ENCODE measurements around the gene RBM38.
"Not testable (repeated sequence)": the region's sequence is repeated elsewhere in the genome, so short reads cannot be mapped to it uniquely, and the experiment has no call there.

The RBM38 gene

DNA sequence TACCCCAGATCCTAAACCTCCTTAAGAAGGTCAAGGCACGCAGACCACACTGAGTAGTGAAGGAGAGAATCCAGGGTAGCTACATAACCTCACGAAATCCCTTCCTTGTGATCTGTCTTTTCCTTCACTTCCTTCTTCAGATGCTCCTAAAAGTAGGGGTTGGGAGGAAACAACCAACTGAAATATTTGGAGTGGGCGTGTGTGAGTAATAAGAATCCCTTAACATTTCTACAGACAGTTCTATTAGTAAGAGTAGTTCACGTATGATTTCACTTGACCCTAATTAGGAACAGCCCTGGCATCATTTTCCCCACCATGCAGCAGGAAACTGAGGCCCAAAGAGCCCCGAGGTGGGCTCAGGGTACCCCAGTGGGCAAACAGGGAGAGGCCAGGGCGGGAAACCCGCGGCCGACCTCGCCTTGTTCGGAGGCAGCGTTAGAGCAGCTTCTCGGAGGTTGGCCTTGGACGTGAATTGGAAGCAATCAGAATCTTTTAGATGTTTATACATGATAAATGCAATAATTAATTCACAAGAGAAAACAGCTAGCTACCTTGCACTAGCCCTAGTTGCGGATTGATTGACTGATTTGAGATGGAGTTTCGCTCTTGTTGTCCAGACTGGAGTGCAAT lies 41.0 kb upstream of the RBM38 start:
- TF ChIP-seq, protein P1, sequence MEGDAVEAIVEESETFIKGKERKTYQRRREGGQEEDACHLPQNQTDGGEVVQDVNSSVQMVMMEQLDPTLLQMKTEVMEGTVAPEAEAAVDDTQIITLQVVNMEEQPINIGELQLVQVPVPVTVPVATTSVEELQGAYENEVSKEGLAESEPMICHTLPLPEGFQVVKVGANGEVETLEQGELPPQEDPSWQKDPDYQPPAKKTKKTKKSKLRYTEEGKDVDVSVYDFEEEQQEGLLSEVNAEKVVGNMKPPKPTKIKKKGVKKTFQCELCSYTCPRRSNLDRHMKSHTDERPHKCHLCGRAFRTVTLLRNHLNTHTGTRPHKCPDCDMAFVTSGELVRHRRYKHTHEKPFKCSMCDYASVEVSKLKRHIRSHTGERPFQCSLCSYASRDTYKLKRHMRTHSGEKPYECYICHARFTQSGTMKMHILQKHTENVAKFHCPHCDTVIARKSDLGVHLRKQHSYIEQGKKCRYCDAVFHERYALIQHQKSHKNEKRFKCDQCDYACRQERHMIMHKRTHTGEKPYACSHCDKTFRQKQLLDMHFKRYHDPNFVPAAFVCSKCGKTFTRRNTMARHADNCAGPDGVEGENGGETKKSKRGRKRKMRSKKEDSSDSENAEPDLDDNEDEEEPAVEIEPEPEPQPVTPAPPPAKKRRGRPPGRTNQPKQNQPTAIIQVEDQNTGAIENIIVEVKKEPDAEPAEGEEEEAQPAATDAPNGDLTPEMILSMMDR (IDR thresholded peaks at IDR 0.05; ENCODE audit: borderline replicate concordance, control extremely low read depth, extremely low read depth, insufficient read depth, missing control alignments): no peak
- in situ Hi-C loops (cut with MboI; ENCODE audit: low sequenced_read_pairs, unreplicated experiment): no loop called here
- no peak for DNase-seq (ENCODE audit: low spot score)

DNA sequence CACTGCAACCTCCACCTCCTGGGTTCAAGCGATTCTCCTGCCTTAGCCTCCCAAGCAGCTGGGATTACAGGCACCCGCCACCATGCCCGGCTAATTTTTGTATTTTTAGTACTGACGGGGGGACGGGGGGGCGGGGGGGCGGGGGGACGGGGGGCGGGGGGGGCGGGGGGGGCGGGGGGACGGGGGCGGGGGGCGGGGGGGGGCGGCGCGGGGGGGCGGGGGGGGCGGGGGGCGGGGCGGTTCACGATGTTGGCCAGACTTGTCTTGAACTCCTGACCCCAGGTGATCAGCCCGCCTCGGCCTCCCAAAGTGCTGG lies 40.5 kb upstream of the RBM38 start:
- DNase-seq (ENCODE audit: low spot score); in situ Hi-C loops (cut with MboI; ENCODE audit: low sequenced_read_pairs, unreplicated experiment): not testable (repeated sequence)

DNA sequence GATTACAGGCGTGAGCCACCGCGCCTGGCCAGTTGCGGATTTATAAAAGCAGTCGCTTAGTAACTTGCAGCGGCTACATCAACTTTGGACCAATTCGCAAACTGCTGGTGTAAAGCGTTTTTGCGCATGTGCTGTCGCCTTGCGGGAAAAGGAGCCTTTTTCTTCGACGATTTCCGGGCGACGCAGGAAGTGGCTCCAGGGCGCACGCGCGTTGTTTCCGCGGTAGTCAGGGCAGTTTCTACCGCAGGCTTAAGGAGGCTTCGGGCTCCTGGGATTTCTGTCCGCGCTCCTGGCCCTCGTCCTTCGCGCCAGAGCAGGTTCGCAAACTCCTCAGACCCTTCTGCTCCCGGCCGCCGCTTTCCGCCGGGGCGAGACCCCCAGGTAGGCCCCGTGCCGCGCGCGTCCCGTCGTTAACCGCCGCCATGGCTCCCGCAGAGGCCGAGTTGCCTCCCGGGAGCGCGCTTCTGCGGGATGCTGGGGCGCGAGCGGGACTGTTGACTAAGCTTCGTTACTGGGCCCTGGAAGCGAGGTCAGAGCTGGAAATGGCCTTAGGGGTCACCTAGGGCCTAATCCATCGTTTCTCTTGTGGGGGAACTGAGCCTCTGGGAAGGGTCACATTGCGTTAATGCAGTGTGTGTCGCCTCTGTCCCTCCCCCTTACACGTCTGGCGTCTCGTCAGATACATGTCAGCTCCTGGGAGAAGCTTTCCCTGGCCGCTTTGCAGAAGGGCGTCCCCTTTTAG lies 40.0 kb upstream of the RBM38 start, which contains the start of gene RAE1:
RAE1 (plus strand) TSS at position 214 of the 742 bp plus-strand sequence. CDS start 2,784 bp downstream, outside the sequence.
- peak; percentile 90 for DNase-seq (ENCODE audit: low spot score)
- TF ChIP-seq, protein P1 (IDR thresholded peaks at IDR 0.05; ENCODE audit: borderline replicate concordance, control extremely low read depth, extremely low read depth, insufficient read depth, missing control alignments): no peak
- in situ Hi-C loops (cut with MboI; ENCODE audit: low sequenced_read_pairs, unreplicated experiment): no loop called here

DNA sequence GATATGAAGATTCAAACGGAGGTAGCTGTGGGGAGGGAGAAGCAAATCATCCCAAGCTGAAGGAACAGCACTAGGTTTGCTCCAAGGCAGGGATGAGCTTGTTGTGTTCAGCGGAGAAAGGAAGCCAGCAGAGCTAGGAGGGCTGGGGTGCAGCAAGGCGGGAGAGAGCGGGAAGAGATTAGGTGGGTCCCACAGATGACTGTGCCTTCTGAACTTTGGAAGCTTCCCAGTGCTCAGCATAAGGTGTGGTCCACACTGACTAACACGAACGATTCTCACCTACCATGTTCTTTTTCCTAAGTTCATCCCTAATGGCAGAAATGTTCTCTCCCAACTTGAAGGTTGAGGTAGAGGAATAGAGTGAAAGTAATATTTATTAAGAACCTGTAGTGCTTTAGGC lies 38.9 kb upstream of the RBM38 start:
- no peak for DNase-seq (ENCODE audit: low spot score)
- TF ChIP-seq, protein P1 (IDR thresholded peaks at IDR 0.05; ENCODE audit: borderline replicate concordance, control extremely low read depth, extremely low read depth, insufficient read depth, missing control alignments): no peak
- in situ Hi-C loops (cut with MboI; ENCODE audit: low sequenced_read_pairs, unreplicated experiment): no loop called here

DNA sequence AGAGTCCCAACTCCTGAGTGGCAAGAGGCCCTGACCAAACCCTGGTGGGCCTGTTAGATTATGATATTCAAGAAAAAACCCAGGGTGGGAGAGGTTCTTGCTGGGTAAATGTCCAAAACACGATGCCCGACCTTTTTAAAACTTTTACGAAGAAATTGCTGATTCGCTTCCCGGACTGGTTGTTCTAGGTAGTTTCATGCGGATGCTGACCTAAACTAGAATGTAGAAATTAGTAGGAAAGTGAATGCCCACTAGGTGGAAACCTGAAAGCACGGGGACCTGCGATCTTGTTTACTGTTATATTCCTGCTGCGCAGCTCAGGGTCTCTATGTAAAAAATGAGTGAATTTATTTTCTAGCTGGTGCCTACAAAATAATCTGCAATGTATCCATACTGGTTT lies 37.8 kb upstream of the RBM38 start:
- DNase-seq (ENCODE audit: low spot score): no peak
- in situ Hi-C loops (cut with MboI; ENCODE audit: low sequenced_read_pairs, unreplicated experiment): no loop called here
- TF ChIP-seq, protein P1 (IDR thresholded peaks at IDR 0.05; ENCODE audit: borderline replicate concordance, control extremely low read depth, extremely low read depth, insufficient read depth, missing control alignments): no peak

DNA sequence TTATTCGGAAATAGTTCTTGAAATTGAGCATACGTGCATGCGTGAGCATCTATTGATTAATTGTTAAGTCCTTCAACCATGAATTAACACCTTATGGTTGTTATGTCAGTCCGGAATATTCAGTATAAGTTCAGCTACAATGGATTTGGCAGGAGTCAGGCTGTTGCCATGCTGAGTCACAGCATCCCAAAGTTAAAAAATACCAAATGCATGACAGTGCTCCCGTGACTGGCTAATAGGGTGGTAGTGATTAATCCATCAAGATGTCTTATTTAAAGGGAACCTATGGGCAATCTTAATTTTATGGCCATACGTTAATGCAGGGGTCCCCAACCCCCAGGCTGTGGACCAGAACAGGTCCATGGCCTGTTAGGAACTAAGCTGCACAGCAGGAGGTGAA lies 29.7 kb upstream of the RBM38 start:
- in situ Hi-C loops (cut with MboI; ENCODE audit: low sequenced_read_pairs, unreplicated experiment): no loop called here
- no peak for DNase-seq (ENCODE audit: low spot score)
- TF ChIP-seq, protein P1 (IDR thresholded peaks at IDR 0.05; ENCODE audit: borderline replicate concordance, control extremely low read depth, extremely low read depth, insufficient read depth, missing control alignments): no peak

DNA sequence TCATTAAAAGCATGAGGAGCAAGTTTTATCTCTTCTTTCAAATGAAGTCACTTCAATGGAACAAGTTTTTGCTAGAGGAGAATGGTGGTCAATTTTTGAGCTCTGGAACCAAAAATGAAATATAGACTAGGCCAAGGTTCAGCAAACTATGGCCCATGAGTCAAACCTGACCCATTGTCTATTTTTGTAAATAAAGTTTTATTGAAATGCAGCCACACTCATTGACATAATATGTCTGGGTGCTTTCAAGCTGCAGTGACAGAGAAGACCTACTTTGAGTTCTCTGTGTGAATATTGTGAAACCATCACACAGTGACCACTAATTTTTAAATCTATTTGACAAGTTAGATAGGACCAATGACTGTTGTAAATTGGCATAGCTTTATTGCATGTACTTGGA lies 26.7 kb upstream of the RBM38 start:
- TF ChIP-seq, protein P1 (IDR thresholded peaks at IDR 0.05; ENCODE audit: borderline replicate concordance, control extremely low read depth, extremely low read depth, insufficient read depth, missing control alignments): no peak
- no peak for DNase-seq (ENCODE audit: low spot score)
- in situ Hi-C loops (cut with MboI; ENCODE audit: low sequenced_read_pairs, unreplicated experiment): no loop called here

Measured in GM13976 (cell line).